Hair follicular keratinocyte (primary cell): ENCODE data around the gene ARAP1. TPM values are rescaled to one million over a fixed set of nuclear protein-coding genes. Genes with fewer than 3 reads are reported as not detected.

Source experiments
- total RNA-seq: library from RNA; depleted of rRNA; stranded (reverse); fragments of >200 nt; gene quantifications from 2 replicates; pipeline ENCODE4 v1.2.3, GENCODE V29; 2015

The ARAP1 gene
- total RNA-seq, result 70.0 and 94.5 TPM in 2 replicates

GRCh38 chr11:72752088-72752914, at the start of gene ARAP1:
Gene ARAP1, minus strand, starts transcription at chr11:72752408. Its CDS starts 25,280 bp downstream, at chr11:72727128.

GRCh38 chr11:72793425-72794367, 41.5 kb upstream of the ARAP1 start, which contains the start of gene STARD10:
Gene STARD10, minus strand, starts transcription at chr11:72794047. Its CDS starts 12,866 bp downstream, at chr11:72781181.

GRCh38 chr11:72673943-72674828, 78.0 kb downstream of the ARAP1 start, which contains the start of gene PDE2A:
Gene PDE2A, minus strand, starts transcription at chr11:72674422. Its CDS starts 215 bp downstream, at chr11:72674207.

Other genes starting within 250 kb of the ARAP1 start
- 1.5 and 3.9 TPM in 2 replicates for gene PDE2A, start 78.0 kb downstream of the ARAP1 start, total RNA-seq
- 61.8 and 118 TPM in 2 replicates for gene STARD10, start 41.6 kb upstream of the ARAP1 start, total RNA-seq
- gene ATG16L2, start 62.0 kb upstream of the ARAP1 start, total RNA-seq, result 10.6 and 17.2 TPM in 2 replicates